GM12878 (cell line): ENCODE data around the gene CNPPD1. TPM values are rescaled to one million over a fixed set of nuclear protein-coding genes. Genes with fewer than 3 reads are reported as not detected.
A peak's percentile ranks its signal among the peaks of the same experiment; 100 is the strongest.

Experiments
- ASH2L ChIP-seq: fragments of 300-600, 200-600 bp; sonication (generic); IDR thresholded peaks from 2 replicates; pipeline ENCODE4 v1.6.1; 2017; ENCODE audit warnings: low read depth, mild to moderate bottlenecking, borderline replicate concordance
- BRCA1 ChIP-seq: IDR thresholded peaks from 2 replicates; pipeline ENCODE4 v1.6.1; 2011; ENCODE audit warnings: low read depth, low read length, improper control_type of control experiment
- CREB1 ChIP-seq: IDR thresholded peaks from 2 replicates; pipeline ENCODE4 v1.6.1; 2012; ENCODE audit warnings: low read depth, mild to moderate bottlenecking, inconsistent platforms
- CREM ChIP-seq: IDR thresholded peaks from 2 replicates; pipeline ENCODE4 v1.6.1; 2014; ENCODE audit warnings: antibody characterized with exemption, low read depth
- EP300 ChIP-seq, 2 experiments: fragments of 150-350 bp in 1 of 2; IDR thresholded peaks; 2 replicates each; pipeline ENCODE4 v1.6.1; 2011 to 2012; ENCODE audit warnings: low read depth in 2 of 2, low read length in 2 of 2, borderline replicate concordance in 1 of 2, improper control_type of control experiment in 1 of 2, inconsistent platforms in 1 of 2; ENCODE audit not compliant: control insufficient read depth in 1 of 2
- FOXM1 ChIP-seq: IDR thresholded peaks from 2 replicates; pipeline ENCODE4 v1.6.1; 2012; ENCODE audit warnings: low read depth, mild to moderate bottlenecking, inconsistent platforms, low read length, moderate library complexity
- HDAC6 ChIP-seq: fragments of 200-600 bp; sonication (generic); IDR thresholded peaks from one replicate; pipeline ENCODE4 v1.8.0; 2017; ENCODE audit warnings: antibody characterized with exemption; ENCODE audit not compliant: unreplicated experiment
- KDM1A ChIP-seq: fragments of 200-600 bp; sonication (generic); IDR thresholded peaks from 2 replicates; pipeline ENCODE4 v1.6.1; 2016; ENCODE audit warnings: borderline replicate concordance
- NR2F1 ChIP-seq: fragments of 450-650 bp; conservative IDR thresholded peaks from 2 replicates; pipeline ENCODE4 v1.6.1; 2017; ENCODE audit warnings: mild to moderate bottlenecking
- PAX5 ChIP-seq: IDR thresholded peaks from 2 replicates; pipeline ENCODE4 v1.6.1; 2011; ENCODE audit warnings: low read depth, low read length, borderline replicate concordance
- RB1 ChIP-seq: fragments of 450-650 bp; formaldehyde crosslinking; IDR thresholded peaks from 2 replicates; pipeline ENCODE4 v1.6.1; 2017; ENCODE audit warnings: mild to moderate bottlenecking, borderline replicate concordance
- RELA ChIP-seq: fragments of 450-650 bp; IDR thresholded peaks from 2 replicates; pipeline ENCODE4 v1.8.0; 2014; ENCODE audit warnings: borderline replicate concordance; ENCODE audit not compliant: partially characterized antibody
- SMAD1 ChIP-seq: fragments of 450-650 bp; IDR thresholded peaks from 2 replicates; pipeline ENCODE4 v1.6.1; 2018; ENCODE audit warnings: mild to moderate bottlenecking, low read depth; ENCODE audit not compliant: partially characterized antibody
- SP1 ChIP-seq: IDR thresholded peaks from one replicate; pipeline ENCODE4 v1.6.1; 2011; ENCODE audit warnings: low read depth, low read length
- SREBF1 ChIP-seq: IDR thresholded peaks from 2 replicates; pipeline ENCODE4 v1.6.1; 2012; ENCODE audit warnings: mild to moderate bottlenecking, low read length
- SUPT20H ChIP-seq: IDR thresholded peaks from 2 replicates; pipeline ENCODE4 v1.6.1; 2011; ENCODE audit warnings: low read depth, mild to moderate bottlenecking, low read length, moderate library complexity, borderline replicate concordance; ENCODE audit not compliant: control insufficient read depth
- TBL1XR1 ChIP-seq: IDR thresholded peaks from 2 replicates; pipeline ENCODE4 v1.6.1; 2012; ENCODE audit warnings: low read depth, low read length, improper control_type of control experiment
- polyA plus RNA-seq, 11 experiments: library from polyadenylated mRNA; depleted of rRNA in 4 of 11; unstranded in 6 of 11; stranded (reverse) in 5 of 11; fragments of >200 nt; fragmentation: Nextera tagmentation in 4 of 11; fragmentation: Illumina TruSeq in 1 of 11; extraction: Ambion mirVana in 4 of 11; extraction: Trizol in 1 of 11; gene quantifications; 1 replicate in 1 of 11; 2 replicates in 10 of 11; pipeline versions ENCODE4 v1.2.1 to v1.2.3, GENCODE V29; 2011 to 2016; ENCODE audit warnings: inconsistent platforms in 2 of 11, missing spikeins in 2 of 11, low read depth in 1 of 11
- total RNA-seq, 4 experiments: library from RNA; depleted of rRNA in 3 of 4; stranded (reverse); fragments of >200 nt in 3 of 4; fragmentation: Illumina TruSeq in 1 of 4; extraction: Trizol in 1 of 4; gene quantifications; 2 replicates each; pipeline versions ENCODE4 v1.2.1 to v1.2.3, GENCODE V29; 2013 to 2021
- TF ChIP-seq, protein P1 (sequence below), 3 experiments: IDR thresholded peaks in 2 of 3; conservative IDR thresholded peaks in 1 of 3; 2 replicates each; pipeline ENCODE4 v1.5.1; 2011; ENCODE audit warnings: low read depth in 3 of 3, low read length in 3 of 3, mild to moderate bottlenecking in 3 of 3, control low read depth in 2 of 3, moderate library complexity in 2 of 3, inconsistent platforms in 1 of 3, mixed read lengths in 1 of 3; ENCODE audit not compliant: control insufficient read depth in 2 of 3, insufficient read depth in 1 of 3; ENCODE audit errors: extremely low read depth in 1 of 3
- TF ChIP-seq, protein P2 (sequence below): fragments of 450-650 bp; IDR thresholded peaks from 2 replicates; pipeline ENCODE4 v1.6.1; 2017; ENCODE audit warnings: mild to moderate bottlenecking, low read depth, inconsistent platforms; ENCODE audit not compliant: poor library complexity, severe bottlenecking
- TF ChIP-seq, protein P3 (sequence below): fragments of 450-650 bp; IDR thresholded peaks from 2 replicates; pipeline ENCODE4 v1.6.1; 2018; ENCODE audit warnings: mild to moderate bottlenecking, low read depth, moderate library complexity; ENCODE audit not compliant: partially characterized antibody
- TF ChIP-seq, protein P4 (sequence below): fragments of 450-650 bp; IDR thresholded peaks from 2 replicates; pipeline ENCODE4 v1.6.1; 2017; ENCODE audit warnings: borderline replicate concordance

CNPPD1 gene
- total and polyA plus RNA-seq, 10 of the 15 experiments (the other 5 are each of a cell fraction or from before 2014, with no cell fraction given), result 12.2 to 86.6 (median 43.4) TPM

DNA sequence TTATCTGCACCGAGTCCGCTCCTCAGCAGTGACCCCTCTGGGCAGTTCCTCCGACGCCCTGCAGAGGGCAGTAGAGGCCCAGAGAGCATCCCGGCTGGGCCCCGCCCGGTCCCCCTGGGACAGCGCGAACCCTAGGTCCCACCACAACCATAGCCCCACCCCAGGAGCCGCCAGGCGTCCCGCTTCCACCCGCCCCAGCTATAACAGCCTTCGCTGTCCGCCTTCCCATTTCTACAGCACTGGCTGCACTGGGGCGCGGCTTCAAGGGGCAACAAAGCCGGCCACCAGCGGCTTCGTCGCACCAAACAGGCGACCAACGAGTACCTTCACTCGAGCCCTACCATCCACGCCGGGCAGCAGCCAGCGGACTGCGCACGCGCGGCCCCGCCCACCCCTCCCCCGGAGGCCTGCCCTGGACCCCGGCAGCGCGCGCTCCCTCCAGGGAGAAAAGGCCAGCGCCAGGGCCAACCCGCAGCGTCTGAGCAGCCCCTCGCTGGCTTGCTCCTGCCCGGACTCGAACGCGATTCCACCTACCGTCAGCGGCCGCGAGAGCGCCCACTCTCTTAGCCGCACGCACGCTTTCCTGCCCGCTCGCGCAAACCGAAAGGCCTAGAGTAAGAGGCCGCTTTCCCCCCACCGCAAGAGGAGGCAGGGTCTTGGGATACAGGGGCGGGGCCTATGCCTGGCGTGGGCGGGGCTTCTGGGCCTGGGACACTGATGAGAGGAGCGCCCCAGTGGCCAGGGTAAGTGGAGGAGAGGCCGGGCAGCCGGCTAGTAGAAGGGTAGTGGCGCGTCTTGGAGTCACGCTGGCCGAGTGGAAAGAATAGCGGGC is 16.3 kb downstream of the CNPPD1 start, which contains the start of gene NHEJ1 (continued):
- TF ChIP-seq, protein P1, sequence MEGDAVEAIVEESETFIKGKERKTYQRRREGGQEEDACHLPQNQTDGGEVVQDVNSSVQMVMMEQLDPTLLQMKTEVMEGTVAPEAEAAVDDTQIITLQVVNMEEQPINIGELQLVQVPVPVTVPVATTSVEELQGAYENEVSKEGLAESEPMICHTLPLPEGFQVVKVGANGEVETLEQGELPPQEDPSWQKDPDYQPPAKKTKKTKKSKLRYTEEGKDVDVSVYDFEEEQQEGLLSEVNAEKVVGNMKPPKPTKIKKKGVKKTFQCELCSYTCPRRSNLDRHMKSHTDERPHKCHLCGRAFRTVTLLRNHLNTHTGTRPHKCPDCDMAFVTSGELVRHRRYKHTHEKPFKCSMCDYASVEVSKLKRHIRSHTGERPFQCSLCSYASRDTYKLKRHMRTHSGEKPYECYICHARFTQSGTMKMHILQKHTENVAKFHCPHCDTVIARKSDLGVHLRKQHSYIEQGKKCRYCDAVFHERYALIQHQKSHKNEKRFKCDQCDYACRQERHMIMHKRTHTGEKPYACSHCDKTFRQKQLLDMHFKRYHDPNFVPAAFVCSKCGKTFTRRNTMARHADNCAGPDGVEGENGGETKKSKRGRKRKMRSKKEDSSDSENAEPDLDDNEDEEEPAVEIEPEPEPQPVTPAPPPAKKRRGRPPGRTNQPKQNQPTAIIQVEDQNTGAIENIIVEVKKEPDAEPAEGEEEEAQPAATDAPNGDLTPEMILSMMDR (IDR thresholded peaks at IDR 0.05 in 2 of 3, conservative IDR thresholded peaks at IDR 0.05 in 1 of 3; ENCODE audit: control insufficient read depth in 2 of 3, extremely low read depth in 1 of 3, insufficient read depth in 1 of 3, low read depth in 3 of 3, low read length in 3 of 3), result peak; percentile 89 to 99 (median 97); a peak in 5 of 6 replicates
- TF ChIP-seq FOXM1 (no peak), RB1 (no peak; the same call in 1 of the 2 replicates), KDM1A (no peak), PAX5 (no peak; the same call in 1 of the 2 replicates), SUPT20H (no peak), CREB1 (no peak), EP300 (IDR thresholded peaks at IDR 0.05; ENCODE audit: borderline replicate concordance in 1 of 2, control insufficient read depth in 1 of 2, low read depth in 2 of 2, low read length in 2 of 2) (no peak), HDAC6 (no peak), RELA (no peak), NR2F1 (peak; percentile 64; the same call in 1 of the 2 replicates), SMAD1 (no peak), CREM (peak; percentile 13; the same call in 1 of the 2 replicates), SREBF1 (no peak), SP1 (peak; percentile 16), TBL1XR1 (no peak), BRCA1 (no peak), ASH2L (no peak)
- TF ChIP-seq, protein P2, sequence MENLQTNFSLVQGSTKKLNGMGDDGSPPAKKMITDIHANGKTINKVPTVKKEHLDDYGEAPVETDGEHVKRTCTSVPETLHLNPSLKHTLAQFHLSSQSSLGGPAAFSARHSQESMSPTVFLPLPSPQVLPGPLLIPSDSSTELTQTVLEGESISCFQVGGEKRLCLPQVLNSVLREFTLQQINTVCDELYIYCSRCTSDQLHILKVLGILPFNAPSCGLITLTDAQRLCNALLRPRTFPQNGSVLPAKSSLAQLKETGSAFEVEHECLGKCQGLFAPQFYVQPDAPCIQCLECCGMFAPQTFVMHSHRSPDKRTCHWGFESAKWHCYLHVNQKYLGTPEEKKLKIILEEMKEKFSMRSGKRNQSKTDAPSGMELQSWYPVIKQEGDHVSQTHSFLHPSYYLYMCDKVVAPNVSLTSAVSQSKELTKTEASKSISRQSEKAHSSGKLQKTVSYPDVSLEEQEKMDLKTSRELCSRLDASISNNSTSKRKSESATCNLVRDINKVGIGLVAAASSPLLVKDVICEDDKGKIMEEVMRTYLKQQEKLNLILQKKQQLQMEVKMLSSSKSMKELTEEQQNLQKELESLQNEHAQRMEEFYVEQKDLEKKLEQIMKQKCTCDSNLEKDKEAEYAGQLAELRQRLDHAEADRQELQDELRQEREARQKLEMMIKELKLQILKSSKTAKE, result no peak
- TF ChIP-seq, protein P3, sequence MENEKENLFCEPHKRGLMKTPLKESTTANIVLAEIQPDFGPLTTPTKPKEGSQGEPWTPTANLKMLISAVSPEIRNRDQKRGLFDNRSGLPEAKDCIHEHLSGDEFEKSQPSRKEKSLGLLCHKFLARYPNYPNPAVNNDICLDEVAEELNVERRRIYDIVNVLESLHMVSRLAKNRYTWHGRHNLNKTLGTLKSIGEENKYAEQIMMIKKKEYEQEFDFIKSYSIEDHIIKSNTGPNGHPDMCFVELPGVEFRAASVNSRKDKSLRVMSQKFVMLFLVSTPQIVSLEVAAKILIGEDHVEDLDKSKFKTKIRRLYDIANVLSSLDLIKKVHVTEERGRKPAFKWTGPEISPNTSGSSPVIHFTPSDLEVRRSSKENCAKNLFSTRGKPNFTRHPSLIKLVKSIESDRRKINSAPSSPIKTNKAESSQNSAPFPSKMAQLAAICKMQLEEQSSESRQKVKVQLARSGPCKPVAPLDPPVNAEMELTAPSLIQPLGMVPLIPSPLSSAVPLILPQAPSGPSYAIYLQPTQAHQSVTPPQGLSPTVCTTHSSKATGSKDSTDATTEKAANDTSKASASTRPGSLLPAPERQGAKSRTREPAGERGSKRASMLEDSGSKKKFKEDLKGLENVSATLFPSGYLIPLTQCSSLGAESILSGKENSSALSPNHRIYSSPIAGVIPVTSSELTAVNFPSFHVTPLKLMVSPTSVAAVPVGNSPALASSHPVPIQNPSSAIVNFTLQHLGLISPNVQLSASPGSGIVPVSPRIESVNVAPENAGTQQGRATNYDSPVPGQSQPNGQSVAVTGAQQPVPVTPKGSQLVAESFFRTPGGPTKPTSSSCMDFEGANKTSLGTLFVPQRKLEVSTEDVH, result no peak
- TF ChIP-seq, protein P4, sequence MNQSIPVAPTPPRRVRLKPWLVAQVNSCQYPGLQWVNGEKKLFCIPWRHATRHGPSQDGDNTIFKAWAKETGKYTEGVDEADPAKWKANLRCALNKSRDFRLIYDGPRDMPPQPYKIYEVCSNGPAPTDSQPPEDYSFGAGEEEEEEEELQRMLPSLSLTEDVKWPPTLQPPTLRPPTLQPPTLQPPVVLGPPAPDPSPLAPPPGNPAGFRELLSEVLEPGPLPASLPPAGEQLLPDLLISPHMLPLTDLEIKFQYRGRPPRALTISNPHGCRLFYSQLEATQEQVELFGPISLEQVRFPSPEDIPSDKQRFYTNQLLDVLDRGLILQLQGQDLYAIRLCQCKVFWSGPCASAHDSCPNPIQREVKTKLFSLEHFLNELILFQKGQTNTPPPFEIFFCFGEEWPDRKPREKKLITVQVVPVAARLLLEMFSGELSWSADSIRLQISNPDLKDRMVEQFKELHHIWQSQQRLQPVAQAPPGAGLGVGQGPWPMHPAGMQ, result no peak
